NCI-H524 (cell line): ENCODE measurements around the gene ADGRD1.
"Not testable (repeated sequence)": the region's sequence is repeated elsewhere in the genome, so short reads cannot be mapped to it uniquely, and the experiment has no call there.

Experiments used
- DNase-seq, 2 experiments: peaks; one replicate each; lab custom pipeline; 2025; lab: John Stamatoyannopoulos, UW

The ADGRD1 gene

GRCh38 chr12:130937546-130937945 is 16.2 kb upstream of the ADGRD1 start:
- DNase-seq, result not testable (repeated sequence)

GRCh38 chr12:130938186-130938585 is 15.5 kb upstream of the ADGRD1 start:
- no peak for DNase-seq

GRCh38 chr12:130944878-130945277 is 8.8 kb upstream of the ADGRD1 start:
- DNase-seq, result no peak

GRCh38 chr12:130945786-130946492 is 7.8 kb upstream of the ADGRD1 start:
- DNase-seq, result no peak

GRCh38 chr12:130947028-130947613 is 6.6 kb upstream of the ADGRD1 start:
- no peak for DNase-seq

- peak in 1 of 2 experiments; percentile 23 for DNase-seq
Measured at GRCh38 chr12:130948136-130948535, 5.6 kb upstream of the ADGRD1 start.

- DNase-seq, result no peak
Measured at GRCh38 chr12:130948751-130949150, 5.0 kb upstream of the ADGRD1 start.

GRCh38 chr12:130949806-130950205 is 3.9 kb upstream of the ADGRD1 start:
- no peak for DNase-seq

- no peak for DNase-seq
Measured at GRCh38 chr12:130951636-130952035, 2.1 kb upstream of the ADGRD1 start.

GRCh38 chr12:130952171-130952954 is 1.3 kb upstream of the ADGRD1 start:
- no peak for DNase-seq

GRCh38 chr12:130954544-130954831 is 781 bp downstream of the ADGRD1 start:
- no peak for DNase-seq

GRCh38 chr12:130955238-130955816 is 1.6 kb downstream of the ADGRD1 start:
- DNase-seq, result no peak

- DNase-seq, result no peak
Measured at GRCh38 chr12:130956009-130956408, 2.3 kb downstream of the ADGRD1 start.

- DNase-seq, result no peak
Measured at GRCh38 chr12:130956456-130957303, 3.0 kb downstream of the ADGRD1 start.

GRCh38 chr12:130957304-130957621 is 3.6 kb downstream of the ADGRD1 start:
- no peak for DNase-seq

GRCh38 chr12:130958557-130959140 is 4.9 kb downstream of the ADGRD1 start:
- no peak for DNase-seq

- DNase-seq, result no peak
Measured at GRCh38 chr12:130959632-130960031, 5.9 kb downstream of the ADGRD1 start.

GRCh38 chr12:130960058-130960457 is 6.4 kb downstream of the ADGRD1 start:
- DNase-seq, result no peak

GRCh38 chr12:130960787-130961186 is 7.1 kb downstream of the ADGRD1 start:
- no peak for DNase-seq

- DNase-seq, result no peak
Measured at GRCh38 chr12:130961921-130962451, 8.3 kb downstream of the ADGRD1 start.

- no peak for DNase-seq
Measured at GRCh38 chr12:130965214-130965613, 11.5 kb downstream of the ADGRD1 start.
